ENCODE results near the gene SEMA6D.

DNA sequence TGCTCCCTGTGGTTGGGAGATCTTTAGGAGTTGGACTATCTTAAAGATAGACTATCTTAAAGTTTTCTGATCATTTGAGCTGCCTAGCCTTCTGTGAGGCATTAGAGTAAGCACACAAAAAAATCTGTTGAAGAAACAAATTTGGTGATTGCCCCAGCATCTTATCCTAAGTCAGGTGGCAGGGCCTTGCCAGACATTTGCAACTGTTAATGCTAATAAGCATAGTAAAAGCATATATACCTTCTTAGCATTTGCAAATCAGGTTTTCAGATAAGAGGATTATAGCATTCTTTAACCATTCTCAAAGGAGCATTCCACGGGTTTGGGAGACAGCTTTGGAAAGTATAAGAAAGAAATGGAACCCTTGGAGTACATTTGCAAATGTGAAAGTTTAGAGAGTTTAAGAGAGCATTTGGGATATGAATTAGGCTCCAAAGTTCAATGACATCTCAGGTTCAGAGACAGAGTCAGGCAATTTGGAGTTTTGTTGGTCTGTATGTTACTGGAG lies 61.0 kb downstream of the SEMA6D start:
- TF ChIP-seq, protein P1, sequence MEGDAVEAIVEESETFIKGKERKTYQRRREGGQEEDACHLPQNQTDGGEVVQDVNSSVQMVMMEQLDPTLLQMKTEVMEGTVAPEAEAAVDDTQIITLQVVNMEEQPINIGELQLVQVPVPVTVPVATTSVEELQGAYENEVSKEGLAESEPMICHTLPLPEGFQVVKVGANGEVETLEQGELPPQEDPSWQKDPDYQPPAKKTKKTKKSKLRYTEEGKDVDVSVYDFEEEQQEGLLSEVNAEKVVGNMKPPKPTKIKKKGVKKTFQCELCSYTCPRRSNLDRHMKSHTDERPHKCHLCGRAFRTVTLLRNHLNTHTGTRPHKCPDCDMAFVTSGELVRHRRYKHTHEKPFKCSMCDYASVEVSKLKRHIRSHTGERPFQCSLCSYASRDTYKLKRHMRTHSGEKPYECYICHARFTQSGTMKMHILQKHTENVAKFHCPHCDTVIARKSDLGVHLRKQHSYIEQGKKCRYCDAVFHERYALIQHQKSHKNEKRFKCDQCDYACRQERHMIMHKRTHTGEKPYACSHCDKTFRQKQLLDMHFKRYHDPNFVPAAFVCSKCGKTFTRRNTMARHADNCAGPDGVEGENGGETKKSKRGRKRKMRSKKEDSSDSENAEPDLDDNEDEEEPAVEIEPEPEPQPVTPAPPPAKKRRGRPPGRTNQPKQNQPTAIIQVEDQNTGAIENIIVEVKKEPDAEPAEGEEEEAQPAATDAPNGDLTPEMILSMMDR (IDR thresholded peaks at IDR 0.05; ENCODE audit: low read depth, low read length, poor library complexity, severe bottlenecking) = no peak
- TF ChIP-seq EZH2phosphoT487 (IDR thresholded peaks at IDR 0.05; ENCODE audit: borderline replicate concordance, low read length) = no peak
